HFF-Myc (cell line): ENCODE results near the gene GCSAM.

Experiments
- DNase-seq: peaks from one replicate; pipeline ENCODE4 v3.0.0-alpha.2; 2011; ENCODE audit warnings: low read depth; ENCODE audit errors: extremely low read depth
- H3K4me3 ChIP-seq: replicated peaks from 2 replicates; pipeline ENCODE4 v1.5.1; 2011; ENCODE audit warnings: low read depth, mild to moderate bottlenecking, control low read depth, low read length
- TF ChIP-seq, protein P1 (sequence below): IDR thresholded peaks from 2 replicates; pipeline ENCODE4 v1.5.1; 2012; ENCODE audit warnings: mild to moderate bottlenecking, low read depth, low read length, control low read depth; ENCODE audit errors: missing control alignments

Gene GCSAM

DNA sequence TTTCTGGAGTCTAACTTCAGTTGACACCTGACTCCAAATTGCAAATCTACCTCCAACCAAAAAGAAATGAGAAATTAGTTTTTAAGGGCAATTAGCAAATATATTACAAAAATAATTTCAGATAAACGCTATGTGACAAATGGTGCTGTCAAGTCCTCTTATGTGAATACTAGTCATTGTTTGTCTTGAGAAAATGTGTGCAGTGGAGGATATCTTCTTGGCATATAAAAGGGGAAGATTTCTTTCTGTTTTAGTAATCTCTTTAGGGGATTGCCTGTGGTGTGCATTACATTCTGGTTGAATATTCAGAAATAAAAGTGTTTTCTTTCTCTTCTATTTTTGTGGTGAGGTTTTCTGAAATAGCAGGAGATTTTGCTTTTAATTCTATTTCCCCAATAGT is 3.0 kb upstream of the GCSAM start:
- H3K4me3 ChIP-seq = no peak overlapping the region
- TF ChIP-seq, protein P1, sequence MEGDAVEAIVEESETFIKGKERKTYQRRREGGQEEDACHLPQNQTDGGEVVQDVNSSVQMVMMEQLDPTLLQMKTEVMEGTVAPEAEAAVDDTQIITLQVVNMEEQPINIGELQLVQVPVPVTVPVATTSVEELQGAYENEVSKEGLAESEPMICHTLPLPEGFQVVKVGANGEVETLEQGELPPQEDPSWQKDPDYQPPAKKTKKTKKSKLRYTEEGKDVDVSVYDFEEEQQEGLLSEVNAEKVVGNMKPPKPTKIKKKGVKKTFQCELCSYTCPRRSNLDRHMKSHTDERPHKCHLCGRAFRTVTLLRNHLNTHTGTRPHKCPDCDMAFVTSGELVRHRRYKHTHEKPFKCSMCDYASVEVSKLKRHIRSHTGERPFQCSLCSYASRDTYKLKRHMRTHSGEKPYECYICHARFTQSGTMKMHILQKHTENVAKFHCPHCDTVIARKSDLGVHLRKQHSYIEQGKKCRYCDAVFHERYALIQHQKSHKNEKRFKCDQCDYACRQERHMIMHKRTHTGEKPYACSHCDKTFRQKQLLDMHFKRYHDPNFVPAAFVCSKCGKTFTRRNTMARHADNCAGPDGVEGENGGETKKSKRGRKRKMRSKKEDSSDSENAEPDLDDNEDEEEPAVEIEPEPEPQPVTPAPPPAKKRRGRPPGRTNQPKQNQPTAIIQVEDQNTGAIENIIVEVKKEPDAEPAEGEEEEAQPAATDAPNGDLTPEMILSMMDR = no peak
- no peak for DNase-seq

DNA sequence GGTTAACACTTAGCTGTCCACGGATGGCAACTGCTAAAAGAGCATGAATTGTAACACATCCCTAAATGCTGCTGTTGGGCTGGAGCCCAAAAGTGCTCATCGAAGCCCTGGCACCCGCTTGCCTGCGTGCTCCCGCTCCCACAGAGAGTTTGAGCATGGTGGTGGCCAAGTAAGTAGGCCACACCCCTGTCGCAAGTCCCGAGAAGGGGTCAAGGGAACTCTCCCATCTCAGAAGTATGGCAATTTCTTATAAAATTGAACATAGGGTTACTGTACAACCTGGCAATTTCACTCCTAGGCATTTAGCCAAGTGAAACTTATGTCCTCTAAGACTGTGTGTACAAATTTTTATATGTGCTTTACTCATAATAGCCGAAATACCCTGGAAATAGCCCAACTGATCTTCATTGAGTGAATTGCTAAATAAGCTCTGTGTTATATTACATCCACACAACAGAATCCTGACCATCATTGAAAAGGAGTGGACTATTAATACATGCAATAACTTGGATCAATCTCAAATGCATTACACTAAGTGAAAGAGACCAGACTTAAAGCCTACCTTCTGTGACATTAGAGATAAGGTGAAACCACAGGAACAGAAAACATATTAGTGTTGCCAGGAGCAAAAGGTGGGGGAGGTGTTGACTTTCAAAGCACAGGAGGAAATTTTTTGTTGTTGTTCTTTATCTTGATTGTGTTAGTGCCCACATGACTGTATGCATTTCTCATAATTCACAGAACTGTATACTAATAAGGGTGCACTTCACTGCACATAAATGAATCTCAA is 1.5 kb upstream of the GCSAM start:
- DNase-seq = no peak
- TF ChIP-seq, protein P1 = no peak
- no peak overlapping the region for H3K4me3 ChIP-seq

DNA sequence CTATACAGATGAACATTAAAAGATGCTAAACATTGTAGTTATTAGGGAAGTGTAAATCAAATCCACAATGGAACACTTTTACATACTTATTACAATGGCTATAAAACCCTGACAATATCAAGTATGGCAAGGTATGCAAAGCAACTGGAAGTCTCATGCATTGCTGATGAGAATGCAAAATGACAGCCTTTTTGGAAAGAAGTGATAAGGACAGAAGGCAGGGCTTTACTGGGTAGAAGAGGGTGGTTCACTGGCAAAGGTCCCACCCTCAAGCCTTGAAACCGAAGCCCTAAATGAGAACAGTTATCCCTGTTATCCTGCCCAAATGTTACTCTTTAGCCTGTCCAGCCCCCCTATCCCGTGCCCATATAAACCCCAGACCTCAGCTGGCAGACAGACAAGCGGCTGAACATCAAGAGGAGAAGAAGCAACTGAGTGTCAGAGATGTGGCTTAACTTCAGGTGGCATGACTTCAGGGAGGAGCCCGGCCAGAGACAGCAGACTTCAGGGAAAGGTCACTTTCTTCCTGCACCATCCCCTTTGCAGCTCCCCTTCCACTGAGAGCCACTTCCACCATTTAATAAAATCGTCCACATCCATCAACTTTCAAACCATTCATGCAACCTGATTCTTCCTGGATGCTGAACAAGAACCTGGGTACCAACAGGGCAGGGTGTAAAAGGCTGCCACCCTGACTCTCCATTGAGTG is 732 bp upstream of the GCSAM start:
- no peak for DNase-seq
- H3K4me3 ChIP-seq = no peak overlapping the region
- TF ChIP-seq, protein P1 = no peak

DNA sequence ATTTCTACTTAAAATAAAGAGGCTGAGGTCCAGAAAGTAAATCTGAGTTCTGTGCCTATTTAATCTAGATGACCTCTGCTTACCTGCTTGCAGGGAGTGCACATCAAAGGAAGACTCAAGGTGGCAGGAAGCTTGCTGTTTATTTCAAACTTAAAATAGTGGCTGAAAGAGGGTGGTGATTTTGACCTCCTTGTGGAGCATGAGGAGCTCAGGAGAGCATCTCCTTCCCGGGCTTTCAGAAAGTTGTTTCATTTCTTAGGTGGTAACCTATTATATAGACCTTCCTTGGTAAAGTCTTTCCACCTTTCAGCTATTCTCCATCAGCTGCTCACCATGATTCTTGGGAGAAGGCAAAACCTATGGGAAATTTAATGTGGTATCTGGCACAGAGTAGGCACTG is 494 bp downstream of the GCSAM start:
- no peak for DNase-seq
- TF ChIP-seq, protein P1 = no peak
- H3K4me3 ChIP-seq = no peak overlapping the region

DNA sequence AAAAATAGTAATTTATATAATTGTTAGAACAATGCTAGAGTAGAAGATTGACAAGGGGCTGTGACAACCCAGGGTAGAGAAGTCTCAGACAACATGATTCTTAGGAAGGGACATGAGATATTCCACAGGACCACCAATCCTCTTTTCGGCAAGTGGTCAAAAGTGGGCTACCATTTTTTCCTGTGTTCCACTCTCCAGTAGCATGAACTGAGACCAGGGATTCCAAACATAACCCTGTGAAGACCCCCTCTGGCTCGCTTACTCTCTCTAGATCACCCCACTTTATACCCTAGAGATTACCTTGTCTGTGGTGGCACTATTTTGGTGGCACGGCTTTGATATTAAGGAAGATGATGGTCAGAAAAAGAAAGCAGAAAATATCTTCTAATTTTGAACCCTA is 960 bp downstream of the GCSAM start:
- no peak overlapping the region for H3K4me3 ChIP-seq
- no peak for DNase-seq
- TF ChIP-seq, protein P1 = no peak

DNA sequence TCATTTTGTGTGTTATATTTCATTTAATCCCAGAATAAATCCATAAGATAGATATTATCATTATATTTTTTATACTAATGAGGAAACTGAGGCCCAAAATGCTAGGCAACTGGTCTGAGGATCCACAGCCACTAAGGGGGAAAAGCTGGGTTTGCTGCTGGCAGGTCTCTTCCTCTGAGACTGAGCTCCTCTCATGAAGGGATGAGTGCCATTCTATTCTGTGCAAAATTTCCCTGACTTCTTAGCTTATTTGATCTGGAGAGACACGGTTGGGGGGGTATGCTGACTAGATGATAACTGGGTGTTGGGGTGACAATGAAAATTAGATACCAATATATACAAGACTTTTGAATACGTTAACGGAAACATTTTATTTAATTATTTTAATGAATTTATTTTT is 1.9 kb downstream of the GCSAM start:
- DNase-seq = no peak
- H3K4me3 ChIP-seq = no peak overlapping the region
- TF ChIP-seq, protein P1 = no peak
